ENCODE results near the gene CAGE1.

Gene CAGE1

DNA sequence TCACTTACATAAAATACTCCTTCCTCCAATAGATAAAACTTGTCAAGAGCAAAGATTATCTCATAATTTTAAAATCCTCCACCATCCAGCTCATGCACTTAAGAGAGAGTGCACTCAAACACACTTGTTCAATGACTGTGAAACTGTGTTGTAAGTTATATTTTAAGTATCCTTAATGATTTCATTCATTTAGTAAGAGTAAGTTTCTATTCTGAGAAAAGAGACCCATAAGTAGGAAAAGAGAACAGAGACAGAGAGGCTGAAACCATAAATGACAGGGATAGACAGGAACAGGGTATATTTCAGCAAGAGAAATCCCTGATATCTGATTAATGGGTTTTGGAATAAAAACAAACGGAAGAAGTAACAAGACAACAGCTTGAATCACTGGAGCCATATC, 84.7 kb downstream of the CAGE1 start:
- DNase-seq = no peak

DNA sequence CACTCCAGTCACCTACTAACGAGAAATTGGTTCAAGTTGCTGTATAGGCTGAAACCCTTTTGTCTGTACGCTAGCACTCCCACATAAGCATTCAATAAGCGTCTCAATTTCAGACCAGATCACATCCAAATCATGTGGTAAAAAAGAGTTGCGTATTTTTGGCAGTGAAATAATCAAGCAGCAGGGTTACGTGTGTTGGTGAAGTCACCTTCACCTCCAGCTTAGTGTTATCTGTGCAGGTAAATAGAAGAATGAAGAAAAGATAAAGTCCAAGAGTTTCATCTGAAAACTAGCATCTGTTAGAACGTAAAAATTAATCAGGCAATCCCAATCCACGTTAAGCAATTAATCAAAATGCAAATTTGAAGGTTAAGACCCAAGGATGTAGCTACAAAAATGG, 87.8 kb downstream of the CAGE1 start:
- no peak for DNase-seq

- DNase-seq = no peak
Measured at GRCh38 chr6:7300926-7301325, 88.6 kb downstream of the CAGE1 start.

DNA sequence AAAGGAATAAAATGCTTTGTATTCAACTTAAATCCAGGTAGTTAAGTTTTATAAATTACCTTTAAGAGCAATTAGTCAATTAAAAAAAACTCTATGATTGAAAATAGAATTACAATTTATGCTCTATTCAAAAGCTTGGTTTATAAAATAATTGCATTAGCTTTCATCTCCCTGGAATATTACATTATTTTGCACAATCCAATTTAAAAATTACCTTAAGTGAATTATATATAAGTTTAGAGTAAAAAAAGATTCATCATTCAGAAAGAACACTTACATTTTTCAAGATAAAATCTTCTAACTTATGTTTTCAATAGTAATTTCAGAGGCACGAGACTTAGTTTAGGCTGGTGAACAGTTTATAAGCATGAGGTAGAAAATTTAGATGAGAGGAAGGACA, 91.4 kb downstream of the CAGE1 start:
- DNase-seq = no peak

- no peak for DNase-seq
Measured at GRCh38 chr6:7296602-7297001, 92.9 kb downstream of the CAGE1 start.

- no peak for DNase-seq
Measured at GRCh38 chr6:7295916-7296315, 93.6 kb downstream of the CAGE1 start.

GRCh38 chr6:7292596-7293255, 96.8 kb downstream of the CAGE1 start:
- no peak for DNase-seq

GRCh38 chr6:7290079-7290478, 99.5 kb downstream of the CAGE1 start:
- no peak for DNase-seq

GRCh38 chr6:7285416-7285815, 104.1 kb downstream of the CAGE1 start:
- DNase-seq = no peak

DNA sequence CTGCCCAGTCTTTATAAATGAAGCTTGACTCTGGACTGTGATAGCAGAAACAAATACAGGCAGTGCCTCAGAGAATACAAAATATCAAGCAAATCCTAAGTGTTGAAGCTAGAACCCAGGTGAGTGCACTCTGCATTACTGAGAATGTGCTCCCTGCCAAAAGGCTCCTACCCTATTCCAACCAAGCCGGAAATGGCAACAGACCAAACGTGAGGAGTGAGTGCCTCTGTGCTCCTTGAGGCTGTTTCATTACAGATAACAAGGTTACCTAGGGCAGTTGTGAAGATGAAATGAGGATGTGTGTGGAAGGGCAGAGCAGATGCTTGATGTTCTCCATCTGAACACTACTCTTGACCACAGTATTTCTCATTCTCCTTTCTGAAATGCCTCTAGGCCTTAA, 105.9 kb downstream of the CAGE1 start:
- no peak for DNase-seq

DNA sequence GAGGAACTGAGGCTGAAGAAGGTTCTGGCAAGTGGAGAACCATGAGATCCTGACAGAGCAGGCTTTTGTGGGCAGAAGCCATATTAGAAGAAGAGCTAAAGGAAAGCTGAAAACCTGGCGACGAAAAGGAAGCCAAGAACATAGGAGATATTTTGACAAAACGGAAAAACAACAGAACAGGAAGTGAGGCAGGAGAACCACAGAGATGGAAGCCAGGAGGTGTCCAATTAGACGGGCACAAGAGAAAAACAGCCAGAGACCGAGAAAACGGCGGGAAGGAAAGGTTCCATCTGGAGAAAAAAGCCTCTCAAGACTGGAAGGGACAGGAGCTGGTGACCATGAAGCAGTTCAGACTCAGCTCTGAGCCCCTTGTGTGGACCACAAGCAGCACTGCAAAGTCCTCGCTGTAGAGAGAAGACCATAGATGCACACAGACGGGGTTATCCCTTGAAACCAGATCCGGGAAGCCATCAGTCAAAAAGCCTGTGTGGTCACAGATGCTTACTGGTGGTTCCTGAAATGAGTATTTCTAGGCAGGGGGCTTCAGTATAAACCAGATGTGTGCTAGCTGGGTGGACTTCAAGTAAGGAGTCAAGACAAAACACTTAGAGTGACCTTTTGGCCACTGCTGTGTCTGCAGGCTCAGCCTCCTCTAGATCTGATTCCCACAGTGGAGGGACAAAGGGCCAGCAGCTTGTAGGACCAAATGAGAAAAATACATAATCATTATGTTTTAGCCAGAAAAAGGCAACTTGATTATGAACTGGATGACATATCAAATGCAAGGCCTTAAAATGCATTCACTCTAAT, 107.2 kb downstream of the CAGE1 start:
- no peak for DNase-seq
